Muscle of leg (tissue), 11 donors: ENCODE data around the gene SPTBN5. TPM values are rescaled to one million over a fixed set of nuclear protein-coding genes. Genes with fewer than 3 reads are reported as not detected.

Source experiments
- DNase-seq: peaks from one replicate; pipeline ENCODE4 v3.0.0; 2013
- H3K27ac ChIP-seq: one replicate; pipeline ENCODE4 v1.5.1; 2013; ENCODE audit warnings: mild to moderate bottlenecking, low read length, control low read depth
- H3K27me3 ChIP-seq: one replicate; pipeline ENCODE4 v1.6.1; 2013; ENCODE audit warnings: low read length; ENCODE audit not compliant: control insufficient read depth, insufficient read depth
- H3K36me3 ChIP-seq: one replicate; pipeline ENCODE4 v1.6.1; 2013; ENCODE audit warnings: low read length; ENCODE audit not compliant: control insufficient read depth, insufficient read depth
- H3K4me1 ChIP-seq: one replicate; pipeline ENCODE4 v1.6.1; 2013; ENCODE audit warnings: low read length; ENCODE audit not compliant: control insufficient read depth, insufficient read depth
- H3K4me3 ChIP-seq: one replicate; pipeline ENCODE4 v1.5.1; 2013; ENCODE audit warnings: low read length, control low read depth
- H3K9me3 ChIP-seq: replicated peaks from 2 replicates; pipeline ENCODE4 v1.6.1; 2013; ENCODE audit warnings: low read depth, low read length; ENCODE audit not compliant: control insufficient read depth
- WGBS: methylation state at CpG from one replicate; pipeline ENCODE4 v1.1.5; 2013; ENCODE audit warnings: missing lambda C conversion rate; ENCODE audit not compliant: insufficient coverage; 5-methylcytosine and 5-hydroxymethylcytosine counted together
- polyA plus RNA-seq, 8 donors: library from polyadenylated mRNA; unstranded; fragments of 120-200 nt; gene quantifications; one replicate each; pipeline versions ENCODE4 v1.2.1 to v1.2.3, GENCODE V29; 2013; ENCODE audit warnings: inconsistent platforms in 1 of 8, low replicate concordance in 1 of 8; ENCODE audit not compliant: insufficient read length in 8 of 8, insufficient read depth in 1 of 8
- total RNA-seq: library from RNA; stranded (reverse); fragments of 120-200 nt; gene quantifications from one replicate; pipeline ENCODE4 v1.2.4, GENCODE V29; 2013

The SPTBN5 gene
- total and polyA plus RNA-seq, 9 donors, result 1.8 to 9.4 (median 4.1) TPM

- peak overlapping the region; percentile 4 for H3K27ac ChIP-seq
- H3K4me3 ChIP-seq, result no peak overlapping the region
- H3K4me1 ChIP-seq, result peaks cover 40% of the 10 kb centered on the region
- peaks cover 9% of the 10 kb centered on the region for H3K36me3 ChIP-seq
- 47% methylated on average over 8 of the region's 10 CpGs for WGBS
- H3K27me3 ChIP-seq, result no peaks in the 10 kb centered on the region
- no peak for DNase-seq
- H3K9me3 ChIP-seq, result no peaks in the 10 kb centered on the region
Observed at GRCh38 chr15:41926185-41927056, 32.6 kb upstream of the SPTBN5 start.

- peaks cover 9% of the 10 kb centered on the region for H3K36me3 ChIP-seq
- peaks cover 40% of the 10 kb centered on the region for H3K4me1 ChIP-seq
Observed at GRCh38 chr15:41925086-41925608, 31.3 kb upstream of the SPTBN5 start.

GRCh38 chr15:41923401-41923997 is 29.6 kb upstream of the SPTBN5 start:
- 100% methylated on average over 1 of the region's 3 CpGs for WGBS
- no peak overlapping the region for H3K27ac ChIP-seq
- H3K4me3 ChIP-seq, result no peak overlapping the region
- H3K27me3 ChIP-seq, result no peaks in the 10 kb centered on the region
- no peaks in the 10 kb centered on the region for H3K9me3 ChIP-seq
- peaks cover 46% of the 10 kb centered on the region for H3K4me1 ChIP-seq
- H3K36me3 ChIP-seq, result peaks cover 15% of the 10 kb centered on the region
- no peak for DNase-seq

More at GRCh38 chr15:41925086-41925608, 31.3 kb upstream of the SPTBN5 start:
- Histone ChIP-seq H3K27ac (no peak overlapping the region), H3K9me3 (no peaks in the 10 kb centered on the region), H3K4me3 (no peak overlapping the region), H3K27me3 (no peaks in the 10 kb centered on the region)
- DNase-seq, result no peak
- WGBS, result 82% methylated on average over 4 of the region's 7 CpGs

GRCh38 chr15:41922353-41922752 is 28.5 kb upstream of the SPTBN5 start:
- WGBS, result 86% methylated on average over 5 of the region's 9 CpGs
- Histone ChIP-seq H3K27ac (no peak overlapping the region), H3K36me3 (peaks cover 25% of the 10 kb centered on the region), H3K9me3 (no peaks in the 10 kb centered on the region), H3K27me3 (no peaks in the 10 kb centered on the region), H3K4me3 (no peak overlapping the region), H3K4me1 (peaks cover 53% of the 10 kb centered on the region)
- DNase-seq, result no peak

- peaks cover 55% of the 10 kb centered on the region for H3K4me1 ChIP-seq
- H3K27me3 ChIP-seq, result no peaks in the 10 kb centered on the region
- H3K27ac ChIP-seq, result no peak overlapping the region
- peaks cover 25% of the 10 kb centered on the region for H3K36me3 ChIP-seq
- H3K4me3 ChIP-seq, result no peak overlapping the region
- DNase-seq, result no peak
- no CpG with 5 or more reads among the region's 5 CpGs for WGBS
- no peaks in the 10 kb centered on the region for H3K9me3 ChIP-seq
Observed at GRCh38 chr15:41921639-41922038, 27.8 kb upstream of the SPTBN5 start.

- no peak overlapping the region for H3K4me3 ChIP-seq
- H3K4me1 ChIP-seq, result peaks cover 54% of the 10 kb centered on the region
Observed at GRCh38 chr15:41921167-41921566, 27.3 kb upstream of the SPTBN5 start.

GRCh38 chr15:41919954-41920538 is 26.2 kb upstream of the SPTBN5 start:
- no peak overlapping the region for H3K4me3 ChIP-seq
- H3K4me1 ChIP-seq, result peaks cover 55% of the 10 kb centered on the region
- peaks cover 23% of the 10 kb centered on the region for H3K36me3 ChIP-seq
- WGBS, result 25% methylated on average over 1 of the region's 3 CpGs
- peak; percentile 88 for DNase-seq
- peak overlapping the region; percentile 43 for H3K27ac ChIP-seq
- H3K9me3 ChIP-seq, result no peaks in the 10 kb centered on the region
- H3K27me3 ChIP-seq, result no peaks in the 10 kb centered on the region

More at GRCh38 chr15:41921167-41921566, 27.3 kb upstream of the SPTBN5 start:
- 38% methylated on average over 9 of the region's 9 CpGs for WGBS
- no peak for DNase-seq
- Histone ChIP-seq H3K36me3 (peaks cover 25% of the 10 kb centered on the region), H3K27ac (peak overlapping the region; percentile 33), H3K27me3 (no peaks in the 10 kb centered on the region), H3K9me3 (no peaks in the 10 kb centered on the region)

GRCh38 chr15:41919201-41919820 is 25.5 kb upstream of the SPTBN5 start:
- Histone ChIP-seq H3K4me3 (no peak overlapping the region), H3K27me3 (no peaks in the 10 kb centered on the region), H3K9me3 (no peaks in the 10 kb centered on the region), H3K36me3 (peaks cover 21% of the 10 kb centered on the region), H3K4me1 (peaks cover 61% of the 10 kb centered on the region), H3K27ac (peak overlapping the region; percentile 43)
- WGBS, result 77% methylated on average over 27 of the region's 30 CpGs
- DNase-seq, result no peak

GRCh38 chr15:41918506-41919126 is 24.8 kb upstream of the SPTBN5 start:
- 96% methylated on average over 6 of the region's 8 CpGs for WGBS
- Histone ChIP-seq H3K4me3 (no peak overlapping the region), H3K27ac (peak overlapping the region; percentile 31), H3K9me3 (no peaks in the 10 kb centered on the region), H3K27me3 (no peaks in the 10 kb centered on the region), H3K36me3 (peaks cover 16% of the 10 kb centered on the region), H3K4me1 (peaks cover 67% of the 10 kb centered on the region)
- no peak for DNase-seq
